ENCODE measurements around the gene SPNS1.

GRCh38 chr16:28987170-28987853 is 12.7 kb downstream of the SPNS1 start:
- TF ChIP-seq CTCF (IDR thresholded peaks at IDR 0.05) (no peak), POLR2A (IDR thresholded peaks at IDR 0.05) (no peak)
